ENCODE results near the gene KIF16B. TPM values are rescaled to one million over a fixed set of nuclear protein-coding genes. Genes with fewer than 3 reads are reported as not detected.

KIF16B gene
- total and polyA plus RNA-seq, 9 of the 15 experiments (the other 6 are each of a cell fraction or from before 2014, with no cell fraction given) = 1.00 to 10.6 (median 8.5) TPM

DNA sequence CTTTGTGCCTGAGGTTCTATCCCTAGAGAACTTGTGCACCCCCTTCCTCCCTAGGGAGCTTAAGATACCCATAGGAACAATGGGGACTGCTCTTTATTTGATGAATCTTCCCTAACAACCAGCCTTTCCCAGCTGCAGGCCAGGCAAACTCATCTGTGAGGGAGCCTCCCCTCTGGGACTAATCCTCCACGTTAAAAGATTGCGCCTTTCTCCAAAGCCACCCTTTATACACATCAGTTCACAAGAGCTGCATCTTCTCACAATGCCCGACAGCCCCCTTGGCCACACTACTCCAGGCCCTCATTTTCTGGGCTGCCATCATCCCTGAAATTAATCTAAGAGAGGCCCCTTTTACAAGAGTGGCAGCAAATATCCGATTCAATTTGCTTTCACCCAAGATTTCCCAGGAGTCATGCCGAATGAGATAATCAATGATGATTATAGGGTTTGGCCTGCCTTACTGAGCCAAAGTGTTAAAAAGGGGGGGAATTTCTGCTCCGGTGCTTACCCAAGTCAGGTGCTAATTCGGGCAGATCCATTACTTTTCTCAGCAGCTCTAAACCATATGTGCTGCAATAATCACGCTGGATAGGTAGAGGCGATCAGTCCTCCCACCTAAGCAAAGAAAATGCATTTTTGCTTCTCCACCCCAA lies 336.5 kb downstream of the KIF16B start:
- Histone ChIP-seq H3K4me1 (replicated peaks in 1 of 2; ENCODE audit: control insufficient read depth in 2 of 2, insufficient read depth in 2 of 2, low read length in 2 of 2) (no peaks in the 10 kb centered on the region), H3K9me3 (replicated peaks; ENCODE audit: control insufficient read depth, insufficient read depth, low read depth, low read length) (no peaks in the 10 kb centered on the region), H3K9ac (ENCODE audit: insufficient read depth in 1 of 2, low read depth in 2 of 2, low read length in 2 of 2) (no peak overlapping the region), H4K20me1 (replicated peaks; ENCODE audit: control insufficient read depth, insufficient read depth, low read length) (no peaks in the 10 kb centered on the region), H3K79me2 (ENCODE audit: control insufficient read depth, insufficient read depth, low read length) (no peaks in the 10 kb centered on the region), H3K27me3 (ENCODE audit: control insufficient read depth in 2 of 2, insufficient read depth in 2 of 2, low read length in 2 of 2) (no peaks in the 10 kb centered on the region), H3K36me3 (ENCODE audit: control insufficient read depth, insufficient read depth, low read length) (no peaks in the 10 kb centered on the region), H3K4me2 (ENCODE audit: insufficient read depth, low read length) (no peak overlapping the region), H3K27ac (ENCODE audit: extremely low read depth, low read depth, low read length) (no peak overlapping the region), H3K9me1 (ENCODE audit: control insufficient read depth, insufficient read depth, low read length) (no peaks in the 10 kb centered on the region), H3K4me3 (no peak overlapping the region), H2AFZ (ENCODE audit: low read depth, low read length) (no peak overlapping the region)
- in situ Hi-C loops (cut with MboI) (no loop called here), intact Hi-C loops (cut with micrococcal nuclease) (no loop called here)
- CTCF ChIA-PET (ENCODE audit: low intra/inter-chr PET ratio) = no interaction called here
- FAIRE-seq = no peak
- WGBS (ENCODE audit: insufficient coverage, low coverage, missing lambda C conversion rate) = 0% methylated on average over 7 of the region's 9 CpGs
- DNase-seq (ENCODE audit: extremely low read depth in 1 of 4, low spot score in 3 of 4) = no peak
- no peak for ATAC-seq
- no TSS peak for BruUV-seq (replicated peaks)
- no peak for TF ChIP-seq ZNF253 (CRISPR knock-in tag; conservative IDR thresholded peaks at IDR 0.05)
- TF ChIP-seq, protein P1, sequence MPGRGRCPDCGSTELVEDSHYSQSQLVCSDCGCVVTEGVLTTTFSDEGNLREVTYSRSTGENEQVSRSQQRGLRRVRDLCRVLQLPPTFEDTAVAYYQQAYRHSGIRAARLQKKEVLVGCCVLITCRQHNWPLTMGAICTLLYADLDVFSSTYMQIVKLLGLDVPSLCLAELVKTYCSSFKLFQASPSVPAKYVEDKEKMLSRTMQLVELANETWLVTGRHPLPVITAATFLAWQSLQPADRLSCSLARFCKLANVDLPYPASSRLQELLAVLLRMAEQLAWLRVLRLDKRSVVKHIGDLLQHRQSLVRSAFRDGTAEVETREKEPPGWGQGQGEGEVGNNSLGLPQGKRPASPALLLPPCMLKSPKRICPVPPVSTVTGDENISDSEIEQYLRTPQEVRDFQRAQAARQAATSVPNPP (IDR thresholded peaks at IDR 0.05; ENCODE audit: borderline replicate concordance, insufficient read depth, insufficient read length) = no peak
- POLR2A ChIA-PET = no interaction called here

DNA sequence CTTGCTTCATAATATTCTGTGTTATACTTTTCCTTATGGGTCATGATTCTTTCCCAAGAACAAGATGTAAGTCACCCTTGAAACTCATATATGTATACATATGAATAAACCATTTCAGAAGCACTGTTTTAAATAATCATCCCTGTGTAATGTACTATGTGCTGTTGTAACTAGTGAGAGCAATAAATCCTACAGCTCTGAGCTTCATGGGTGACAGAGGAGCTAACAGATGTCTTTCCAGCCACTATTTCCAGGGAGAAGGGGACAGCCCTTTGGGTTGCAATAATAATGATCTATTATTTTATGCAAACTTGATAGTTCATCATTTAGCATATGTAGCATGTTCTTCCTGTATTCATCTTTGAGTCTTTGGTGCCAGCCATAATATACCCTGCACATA lies 342.8 kb downstream of the KIF16B start:
- Histone ChIP-seq H3K27me3 (ENCODE audit: control insufficient read depth in 2 of 2, insufficient read depth in 2 of 2, low read length in 2 of 2) (no peaks in the 10 kb centered on the region), H3K4me2 (ENCODE audit: insufficient read depth, low read length) (no peak overlapping the region), H4K20me1 (replicated peaks; ENCODE audit: control insufficient read depth, insufficient read depth, low read length) (no peaks in the 10 kb centered on the region), H3K9me3 (replicated peaks; ENCODE audit: control insufficient read depth, insufficient read depth, low read depth, low read length) (no peaks in the 10 kb centered on the region), H3K79me2 (ENCODE audit: control insufficient read depth, insufficient read depth, low read length) (no peaks in the 10 kb centered on the region), H2AFZ (ENCODE audit: low read depth, low read length) (no peak overlapping the region), H3K36me3 (ENCODE audit: control insufficient read depth, insufficient read depth, low read length) (no peaks in the 10 kb centered on the region), H3K27ac (ENCODE audit: extremely low read depth, low read depth, low read length) (no peak overlapping the region), H3K4me3 (no peak overlapping the region), H3K4me1 (replicated peaks in 1 of 2; ENCODE audit: control insufficient read depth in 2 of 2, insufficient read depth in 2 of 2, low read length in 2 of 2) (no peaks in the 10 kb centered on the region), H3K9me1 (ENCODE audit: control insufficient read depth, insufficient read depth, low read length) (no peaks in the 10 kb centered on the region), H3K9ac (ENCODE audit: insufficient read depth in 1 of 2, low read depth in 2 of 2, low read length in 2 of 2) (no peak overlapping the region)
- intact Hi-C loops (cut with micrococcal nuclease) = no loop called here
- FAIRE-seq = no peak
- BruUV-seq (replicated peaks) = no TSS peak
- ChIA-PET POLR2A (no interaction called here), CTCF (ENCODE audit: low intra/inter-chr PET ratio) (no interaction called here)
- in situ Hi-C loops (cut with MboI) = no loop called here
- no peak for ATAC-seq
- DNase-seq (ENCODE audit: extremely low read depth in 1 of 4, low spot score in 3 of 4) = no peak
- TF ChIP-seq NR2C2 (CRISPR knock-in tag; IDR thresholded peaks at IDR 0.05) = no peak
- no peak for TF ChIP-seq NR2C2 (tag; IDR thresholded peaks at IDR 0.05)
- TF ChIP-seq TARDBP (IDR thresholded peaks at IDR 0.05) = no peak
- no peak for TF ChIP-seq SAFB2 (IDR thresholded peaks at IDR 0.05; ENCODE audit: borderline replicate concordance, low read depth, low read length, severe bottlenecking)
- no peak for TF ChIP-seq PPARD (CRISPR knock-in tag; IDR thresholded peaks at IDR 0.05)
- TF ChIP-seq MIER1 (IDR thresholded peaks at IDR 0.05; ENCODE audit: low read depth) = no peak
- no peak for TF ChIP-seq PTTG1 (tag; IDR thresholded peaks at IDR 0.05; ENCODE audit: low read depth)
- no peak for TF ChIP-seq NR2F6 (CRISPR knock-in tag; IDR thresholded peaks at IDR 0.05)
- no peak for TF ChIP-seq ZFP1 (CRISPR knock-in tag; IDR thresholded peaks at IDR 0.05)
- TF ChIP-seq, protein P2, sequence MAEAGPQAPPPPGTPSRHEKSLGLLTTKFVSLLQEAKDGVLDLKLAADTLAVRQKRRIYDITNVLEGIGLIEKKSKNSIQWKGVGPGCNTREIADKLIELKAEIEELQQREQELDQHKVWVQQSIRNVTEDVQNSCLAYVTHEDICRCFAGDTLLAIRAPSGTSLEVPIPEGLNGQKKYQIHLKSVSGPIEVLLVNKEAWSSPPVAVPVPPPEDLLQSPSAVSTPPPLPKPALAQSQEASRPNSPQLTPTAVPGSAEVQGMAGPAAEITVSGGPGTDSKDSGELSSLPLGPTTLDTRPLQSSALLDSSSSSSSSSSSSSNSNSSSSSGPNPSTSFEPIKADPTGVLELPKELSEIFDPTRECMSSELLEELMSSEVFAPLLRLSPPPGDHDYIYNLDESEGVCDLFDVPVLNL (CRISPR knock-in tag; IDR thresholded peaks at IDR 0.05; ENCODE audit: low read depth) = no peak
- no peak for TF ChIP-seq KAT8 (IDR thresholded peaks at IDR 0.05; ENCODE audit: low read depth)
